IPS-NIHi7 (cell line): ENCODE data around the gene DDX5.

Experiments used
- DNase-seq: peaks from one replicate; pipeline ENCODE4 v3.0.0; 2012; ENCODE audit warnings: mixed read lengths; ENCODE audit errors: extremely low spot score

DDX5 gene

DNA sequence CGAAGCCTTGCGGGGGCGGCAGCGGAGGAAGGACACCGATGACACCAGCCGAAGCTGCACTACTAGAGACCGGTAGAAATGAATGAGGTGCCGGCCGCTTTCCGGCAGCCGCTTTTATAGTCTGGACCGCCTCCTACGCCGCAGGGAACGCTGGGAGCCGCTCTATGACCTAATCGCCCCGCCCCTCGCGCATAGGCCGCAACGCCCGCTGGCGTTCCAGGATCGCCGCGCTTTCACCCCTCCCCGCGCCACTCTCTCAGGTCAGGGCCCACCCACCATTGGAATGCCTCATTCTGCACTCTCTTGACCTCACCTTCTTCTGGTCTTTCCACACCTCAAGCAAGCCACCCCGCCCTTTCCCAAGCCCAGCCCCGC is at the start of gene DDX5:
DDX5 (minus strand) TSS at position 89 of the 375 bp plus-strand sequence. CDS start 170 bp downstream, outside the sequence.
- DNase-seq, result peak; percentile 93

GRCh38 chr17:64555281-64555680 is 49.2 kb upstream of the DDX5 start:
- DNase-seq, result no peak

GRCh38 chr17:64554028-64554637 is 48.0 kb upstream of the DDX5 start:
- DNase-seq, result no peak

DNA sequence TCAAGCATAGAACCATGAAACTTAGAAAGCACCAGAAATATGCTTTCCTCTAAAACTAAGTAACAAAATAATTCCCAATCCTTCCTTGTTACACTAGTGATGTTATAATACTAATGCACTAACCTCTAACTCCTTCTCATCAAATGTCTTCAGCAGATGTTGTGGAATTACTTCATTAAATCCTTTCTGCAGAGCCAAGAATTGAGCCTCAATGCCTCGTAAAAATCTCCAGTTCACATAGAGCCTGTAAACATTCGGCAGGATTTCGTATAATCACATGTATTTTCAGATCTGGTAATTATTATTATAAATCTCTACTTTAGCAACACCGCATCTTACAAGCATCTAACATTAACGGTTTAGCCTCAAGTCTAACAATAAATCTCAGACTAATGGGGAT is 45.4 kb upstream of the DDX5 start:
- DNase-seq, result no peak

- peak; percentile 62 for DNase-seq
Measured at GRCh38 chr17:64547319-64547718, 41.2 kb upstream of the DDX5 start.

DNA sequence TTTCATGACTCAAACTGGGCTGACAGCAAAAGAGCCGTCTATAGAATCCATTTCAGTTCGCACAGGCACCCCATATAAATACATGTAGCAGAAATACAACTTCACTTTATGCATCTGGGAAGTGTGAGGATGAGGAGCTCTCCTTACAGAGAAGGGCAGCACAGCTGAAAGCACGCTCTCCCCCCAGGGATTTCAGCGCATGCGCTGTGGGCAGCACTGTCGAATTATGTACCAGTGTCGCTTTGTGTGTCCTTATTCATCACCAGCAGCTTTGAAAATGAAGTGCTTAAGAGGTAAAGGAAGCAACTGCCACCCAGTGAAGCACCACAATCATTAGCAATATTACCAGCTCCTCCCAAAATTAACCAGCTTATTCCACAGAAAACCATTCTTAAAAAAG is 40.6 kb upstream of the DDX5 start:
- no peak for DNase-seq

DNA sequence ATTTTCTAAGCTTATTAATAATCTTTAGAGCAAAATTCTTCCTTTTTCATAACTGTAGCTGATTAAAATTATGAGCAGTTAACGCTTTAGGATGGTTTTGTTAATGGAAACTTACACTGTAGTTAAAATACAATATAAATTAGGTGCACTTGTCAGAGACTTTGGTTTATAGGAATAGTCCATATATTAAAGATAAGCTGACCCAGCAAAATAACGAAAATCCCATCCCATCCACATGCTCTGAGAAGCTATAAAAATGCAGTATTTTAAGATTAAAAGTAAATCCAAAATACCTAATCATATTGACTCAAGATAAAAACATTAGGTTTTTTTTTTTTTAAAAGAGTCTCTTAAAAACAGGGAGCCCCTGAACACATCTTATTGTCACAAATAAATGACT is 38.7 kb upstream of the DDX5 start:
- no peak for DNase-seq

DNA sequence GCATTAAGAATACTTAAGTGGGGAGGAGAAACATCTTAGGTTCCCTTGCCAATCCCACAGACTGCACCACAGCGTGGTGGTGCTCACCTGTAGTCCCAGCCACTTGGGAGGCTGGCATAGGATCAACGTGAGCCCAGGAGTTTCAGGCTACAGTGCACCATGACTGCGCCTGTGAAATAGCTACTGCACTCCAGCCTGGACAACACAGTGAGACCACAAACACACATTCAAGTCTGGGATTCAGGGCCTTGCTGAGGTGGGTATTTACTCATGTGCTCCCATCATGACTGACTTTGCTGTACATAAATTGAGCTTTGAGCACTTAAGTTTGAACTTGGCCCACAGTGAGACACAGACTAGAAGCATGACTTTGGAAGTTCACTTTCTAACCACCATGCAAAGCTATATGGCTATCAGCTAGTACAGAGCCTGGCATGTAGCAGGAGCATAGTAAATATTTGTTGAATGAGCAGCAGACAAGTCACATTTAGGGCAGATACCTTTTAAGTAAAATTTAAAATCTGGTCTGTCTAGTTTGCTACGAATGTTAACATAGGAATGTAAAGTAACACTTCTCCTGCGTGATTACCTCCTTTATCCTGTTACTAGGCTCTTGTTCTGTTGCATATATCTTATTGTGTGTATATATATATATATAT is 34.2 kb upstream of the DDX5 start:
- DNase-seq, result no peak

DNA sequence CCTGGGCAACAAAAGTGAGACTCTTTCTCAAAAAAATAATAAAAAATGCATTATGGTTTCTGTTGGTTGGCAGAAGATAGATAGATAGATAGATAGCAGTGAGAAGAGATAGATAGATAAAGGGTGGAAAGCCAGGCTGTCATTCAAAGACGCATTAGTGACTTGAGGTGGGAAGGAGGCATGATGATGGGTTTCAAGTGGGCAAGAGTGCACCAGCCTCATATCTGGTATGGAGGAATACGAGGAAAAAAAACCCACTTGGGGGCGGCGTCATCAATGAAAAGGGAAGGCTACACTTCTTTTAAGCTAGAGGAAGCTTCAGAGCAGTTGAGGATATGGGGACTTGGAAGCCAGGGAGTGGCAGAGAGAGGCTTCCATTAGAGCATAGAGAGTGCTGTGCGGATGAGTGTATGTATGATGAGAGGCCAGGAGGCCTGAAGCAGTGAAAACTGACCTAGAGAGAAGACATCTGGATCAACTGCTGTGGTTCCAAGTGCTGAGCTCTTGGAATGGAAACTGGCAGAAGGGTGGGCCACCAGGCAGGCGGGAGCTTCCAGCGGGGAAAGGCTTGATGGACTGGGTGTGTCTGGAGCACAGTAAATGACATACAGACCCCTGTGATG is 32.5 kb upstream of the DDX5 start:
- no peak for DNase-seq

- DNase-seq, result no peak
Measured at GRCh38 chr17:64537488-64537887, 31.4 kb upstream of the DDX5 start.

- no peak for DNase-seq
Measured at GRCh38 chr17:64536913-64537312, 30.8 kb upstream of the DDX5 start.

- no peak for DNase-seq
Measured at GRCh38 chr17:64535357-64535756, 29.3 kb upstream of the DDX5 start.

DNA sequence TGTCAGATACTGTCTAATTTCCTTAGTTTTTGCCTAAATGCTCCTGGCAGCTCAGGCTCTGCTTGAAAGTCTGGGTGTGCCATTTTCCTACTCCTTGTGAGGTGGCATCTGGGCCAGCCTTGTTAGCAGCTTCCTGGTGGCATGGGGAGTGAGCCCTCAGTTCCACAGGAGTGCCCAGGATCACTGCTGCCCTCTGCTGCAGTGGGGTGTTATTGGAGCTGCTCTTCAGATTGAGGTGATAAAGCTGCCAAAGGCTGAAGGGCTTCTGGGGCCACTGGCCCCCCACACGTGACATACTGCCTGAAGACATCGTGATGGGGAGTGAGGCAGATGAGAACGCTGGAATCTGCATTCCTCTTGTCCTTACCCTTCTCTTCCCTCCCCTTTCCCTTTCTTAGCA is 28.1 kb upstream of the DDX5 start:
- DNase-seq, result no peak

- no peak for DNase-seq
Measured at GRCh38 chr17:64533784-64534183, 27.7 kb upstream of the DDX5 start.

GRCh38 chr17:64532409-64532808 is 26.3 kb upstream of the DDX5 start:
- no peak for DNase-seq

- no peak for DNase-seq
Measured at GRCh38 chr17:64531955-64532371, 25.9 kb upstream of the DDX5 start.

GRCh38 chr17:64529221-64529620 is 23.1 kb upstream of the DDX5 start:
- DNase-seq, result no peak

- DNase-seq, result no peak
Measured at GRCh38 chr17:64527914-64528313, 21.8 kb upstream of the DDX5 start.

GRCh38 chr17:64520359-64520758 is 14.3 kb upstream of the DDX5 start:
- DNase-seq, result no peak

DNA sequence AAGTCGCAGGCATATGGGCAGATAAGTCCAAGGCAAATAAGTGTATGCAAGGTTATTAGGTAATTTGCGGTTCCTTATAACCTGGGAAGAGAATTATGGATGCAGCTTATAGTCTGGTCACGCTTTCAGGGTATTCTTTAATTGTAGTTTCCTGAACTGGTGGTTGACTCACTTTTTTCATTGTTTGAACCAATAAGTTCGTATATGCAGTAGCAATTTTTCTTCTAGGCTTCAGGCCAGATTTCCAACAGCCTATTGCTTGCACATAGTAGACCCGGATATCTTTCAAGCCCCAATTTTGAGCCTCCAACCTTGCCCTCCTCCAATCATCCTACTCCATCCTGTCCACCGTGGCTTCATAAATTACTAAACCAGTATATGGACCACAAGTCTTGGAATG is 13.5 kb upstream of the DDX5 start:
- no peak for DNase-seq

GRCh38 chr17:64515829-64516228 is 9.7 kb upstream of the DDX5 start:
- no peak for DNase-seq

- DNase-seq, result no peak
Measured at GRCh38 chr17:64515419-64515818, 9.3 kb upstream of the DDX5 start.

DNA sequence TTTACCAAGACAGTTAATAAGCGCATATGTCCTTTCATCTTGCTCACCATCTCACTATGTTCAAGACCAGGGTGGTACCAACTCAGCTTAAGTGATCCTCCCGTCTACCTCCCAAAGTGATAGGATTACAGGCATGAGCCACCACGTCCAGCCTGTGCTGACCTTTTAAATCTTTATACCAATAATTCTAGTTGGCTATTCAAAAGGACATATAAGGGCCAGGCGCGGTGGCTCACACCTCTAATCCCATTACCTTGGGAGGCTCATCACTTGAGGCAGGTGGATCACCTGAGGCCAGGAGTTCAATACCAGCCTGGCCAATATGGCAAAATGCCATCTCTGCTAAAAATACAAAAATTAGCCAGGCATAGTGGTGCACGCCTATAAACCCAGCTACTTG is 3.1 kb upstream of the DDX5 start:
- DNase-seq, result no peak
